ENCODE measurements around the gene CCDC78.

CCDC78 gene

DNA sequence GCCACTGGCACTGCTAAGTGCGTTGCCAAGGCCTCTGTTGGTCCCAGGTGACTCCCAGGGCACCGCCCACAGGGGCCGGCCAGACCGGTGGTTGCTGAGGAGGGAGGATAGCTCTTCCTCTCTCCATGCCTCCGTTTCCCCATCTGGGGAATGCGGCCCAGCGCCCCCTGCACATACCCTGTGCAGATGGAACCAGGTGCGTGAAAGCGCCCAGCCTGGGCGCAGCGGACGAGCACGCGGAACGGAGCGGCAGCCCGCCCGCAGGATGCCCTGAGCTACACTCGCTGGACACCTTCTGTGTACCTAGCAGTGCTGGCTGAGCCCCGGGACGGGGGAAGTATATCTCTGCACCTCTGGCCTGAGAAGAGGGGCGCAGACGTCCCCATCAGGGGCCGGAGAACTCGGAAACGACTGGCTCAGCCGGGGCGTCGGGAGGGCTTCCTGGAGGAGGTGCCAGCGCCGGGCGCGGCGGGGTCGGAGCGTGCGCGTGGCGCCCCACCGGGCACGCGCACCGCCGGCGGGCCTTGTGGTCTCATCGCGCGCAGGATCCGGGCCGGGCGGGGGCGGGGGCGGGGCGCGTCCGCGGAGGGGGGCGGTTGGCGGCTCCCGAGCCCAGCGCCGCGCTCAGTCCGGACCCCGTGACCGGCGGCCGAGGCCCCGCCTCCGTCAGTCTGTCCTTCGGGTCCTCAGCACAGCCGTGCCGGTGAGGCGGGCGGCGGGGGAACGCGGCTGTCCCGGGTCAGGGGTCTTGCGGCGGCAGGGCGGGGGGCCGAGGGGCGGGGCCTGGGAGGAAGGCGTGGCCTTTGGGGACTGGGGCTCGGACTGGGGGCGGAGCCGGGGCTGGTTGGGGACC lies at the start of gene CCDC78, which contains the start of gene HAGHL:
CCDC78 (minus strand) TSS at position 6 of the 853 bp plus-strand sequence. CDS start 76 bp downstream, outside the sequence.
HAGHL (plus strand) TSS at position 669 of the 853 bp plus-strand sequence. CDS start 404 bp downstream, outside the sequence.
- peaks cover 19% of the 10 kb centered on the region for H3K27me3 ChIP-seq (ENCODE audit: control insufficient read depth, insufficient read depth, low read length)
- peaks cover 17% of the 10 kb centered on the region for H3K36me3 ChIP-seq (ENCODE audit: control insufficient read depth, insufficient read depth, low read length)
- H3K9me3 ChIP-seq (ENCODE audit: control insufficient read depth, insufficient read depth, low read depth, low read length): no peaks in the 10 kb centered on the region
- peak within 1 kb of the TSS; percentile 71 for H3K4me3 ChIP-seq (ENCODE audit: low read depth, low read length)
- H3K9ac ChIP-seq (ENCODE audit: low read length): peak within 1 kb of the TSS; percentile 60
- peaks cover 3% of the 10 kb centered on the region; the same call in 1 of the 2 replicates for H3K4me1 ChIP-seq (ENCODE audit: control insufficient read depth, insufficient read depth, low read length)
- no peak within 1 kb of the TSS for H3K27ac ChIP-seq (ENCODE audit: low read depth, low read length)

DNA sequence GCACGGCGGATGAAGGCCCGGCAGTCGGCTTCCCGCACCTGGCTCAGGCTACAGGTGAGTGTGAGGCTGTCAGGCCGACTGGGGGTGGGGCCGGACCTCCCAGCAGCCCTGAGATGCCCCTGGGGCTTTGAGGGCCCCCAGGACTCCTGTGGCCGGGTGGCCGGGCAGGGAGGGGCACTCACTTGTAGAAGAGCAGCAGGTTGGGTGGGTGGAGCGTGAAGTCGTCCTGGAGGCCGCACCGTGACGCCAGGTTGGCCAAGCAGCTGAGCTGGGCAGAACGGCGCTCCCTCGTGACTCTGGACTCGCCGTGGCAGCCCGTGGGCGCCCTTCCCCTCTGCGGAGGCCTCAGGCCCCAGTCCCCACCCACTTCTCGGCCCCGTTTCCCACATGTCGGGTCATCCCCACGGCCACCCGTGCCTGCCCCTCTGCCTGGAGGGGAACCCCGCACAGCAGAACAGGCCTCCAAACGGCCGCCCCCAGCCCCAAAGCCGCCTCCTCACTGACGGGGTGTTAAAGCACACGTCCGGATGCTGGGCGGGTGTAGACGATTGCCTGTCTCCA lies 49.1 kb upstream of the CCDC78 start:
- Histone ChIP-seq H3K4me1 (ENCODE audit: control insufficient read depth, insufficient read depth, low read length) (no peaks in the 10 kb centered on the region), H3K9ac (ENCODE audit: low read length) (no peak overlapping the region), H3K36me3 (ENCODE audit: control insufficient read depth, insufficient read depth, low read length) (no peaks in the 10 kb centered on the region), H3K4me3 (ENCODE audit: low read depth, low read length) (no peak overlapping the region), H3K27ac (ENCODE audit: low read depth, low read length) (no peak overlapping the region), H3K9me3 (ENCODE audit: control insufficient read depth, insufficient read depth, low read depth, low read length) (no peaks in the 10 kb centered on the region), H3K27me3 (ENCODE audit: control insufficient read depth, insufficient read depth, low read length) (no peaks in the 10 kb centered on the region)

DNA sequence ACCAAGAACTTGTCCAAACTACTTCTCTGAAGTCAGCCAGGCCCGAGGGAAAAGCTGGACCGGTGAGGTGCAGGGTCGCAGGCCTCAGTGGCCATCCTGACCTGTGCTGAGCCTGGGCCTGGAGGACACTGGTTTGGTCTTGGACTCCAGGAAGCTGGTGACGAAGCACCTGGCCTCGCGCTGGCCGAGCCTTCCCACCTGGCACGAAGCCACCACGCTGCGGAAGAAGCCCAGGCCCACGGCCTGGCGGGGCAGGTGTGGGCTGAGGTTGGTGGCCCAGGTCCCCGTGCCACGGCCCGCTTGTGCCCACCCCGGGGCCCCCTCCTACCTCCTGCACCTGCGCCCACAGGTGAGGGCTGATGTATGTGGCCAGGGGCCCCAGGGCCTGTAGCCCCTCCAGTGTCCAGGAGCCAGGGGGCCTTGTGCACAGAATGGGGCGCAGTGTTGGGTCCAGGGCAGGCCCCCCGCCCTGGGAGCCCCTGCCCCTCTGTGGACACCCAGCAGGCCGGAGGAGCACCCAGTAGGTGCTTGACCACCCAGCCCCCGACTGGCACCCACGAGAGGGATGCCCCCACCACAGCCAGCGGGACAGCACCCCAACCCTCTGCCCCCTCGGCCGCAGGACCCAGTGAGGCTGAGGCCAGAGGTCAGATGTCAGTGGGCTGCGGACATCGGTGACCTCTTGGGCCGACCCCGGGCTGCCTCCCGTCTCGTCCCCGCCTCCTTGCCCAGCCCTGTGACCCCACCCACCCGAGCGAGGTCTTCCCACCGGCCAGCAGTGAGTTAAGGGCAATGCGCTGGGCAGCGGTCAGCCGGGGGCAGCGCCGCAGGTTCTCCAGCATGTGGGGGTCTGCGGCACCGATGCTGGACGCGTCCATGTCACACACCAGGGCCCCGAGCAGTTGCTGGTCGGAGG lies 48.1 kb upstream of the CCDC78 start:
- Histone ChIP-seq H3K9me3 (ENCODE audit: control insufficient read depth, insufficient read depth, low read depth, low read length) (no peaks in the 10 kb centered on the region), H3K4me3 (ENCODE audit: low read depth, low read length) (no peak overlapping the region), H3K36me3 (ENCODE audit: control insufficient read depth, insufficient read depth, low read length) (no peaks in the 10 kb centered on the region), H3K27me3 (ENCODE audit: control insufficient read depth, insufficient read depth, low read length) (no peaks in the 10 kb centered on the region), H3K4me1 (ENCODE audit: control insufficient read depth, insufficient read depth, low read length) (no peaks in the 10 kb centered on the region; the same call in 1 of the 2 replicates), H3K9ac (ENCODE audit: low read length) (no peak overlapping the region), H3K27ac (ENCODE audit: low read depth, low read length) (no peak overlapping the region)

DNA sequence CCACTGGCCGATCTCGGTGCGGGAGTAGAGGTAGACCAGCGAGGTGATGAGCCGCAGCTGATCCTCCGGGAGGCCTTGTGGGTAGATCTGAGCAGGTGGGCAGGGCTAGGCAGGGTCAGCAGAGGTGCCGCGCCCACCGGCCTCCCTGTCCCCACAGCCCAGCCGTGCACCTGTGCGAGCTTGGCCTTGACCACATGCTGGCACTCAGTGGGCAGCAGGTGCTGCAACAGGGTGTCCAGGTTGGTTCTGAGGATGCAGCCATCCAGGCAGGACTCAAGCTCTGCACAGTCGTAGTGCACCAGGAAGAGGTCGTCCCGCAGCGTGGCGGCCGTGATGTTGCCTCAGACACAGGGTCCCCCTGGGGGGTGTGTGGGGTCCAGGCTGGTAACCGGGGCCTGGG lies 46.7 kb upstream of the CCDC78 start:
- no peaks in the 10 kb centered on the region for H3K27me3 ChIP-seq (ENCODE audit: control insufficient read depth, insufficient read depth, low read length)
- H3K27ac ChIP-seq (ENCODE audit: low read depth, low read length): no peak overlapping the region
- no peaks in the 10 kb centered on the region; the same call in 1 of the 2 replicates for H3K4me1 ChIP-seq (ENCODE audit: control insufficient read depth, insufficient read depth, low read length)
- H3K9ac ChIP-seq (ENCODE audit: low read length): no peak overlapping the region
- no peak overlapping the region for H3K4me3 ChIP-seq (ENCODE audit: low read depth, low read length)
- no peaks in the 10 kb centered on the region for H3K36me3 ChIP-seq (ENCODE audit: control insufficient read depth, insufficient read depth, low read length)
- no peaks in the 10 kb centered on the region for H3K9me3 ChIP-seq (ENCODE audit: control insufficient read depth, insufficient read depth, low read depth, low read length)

DNA sequence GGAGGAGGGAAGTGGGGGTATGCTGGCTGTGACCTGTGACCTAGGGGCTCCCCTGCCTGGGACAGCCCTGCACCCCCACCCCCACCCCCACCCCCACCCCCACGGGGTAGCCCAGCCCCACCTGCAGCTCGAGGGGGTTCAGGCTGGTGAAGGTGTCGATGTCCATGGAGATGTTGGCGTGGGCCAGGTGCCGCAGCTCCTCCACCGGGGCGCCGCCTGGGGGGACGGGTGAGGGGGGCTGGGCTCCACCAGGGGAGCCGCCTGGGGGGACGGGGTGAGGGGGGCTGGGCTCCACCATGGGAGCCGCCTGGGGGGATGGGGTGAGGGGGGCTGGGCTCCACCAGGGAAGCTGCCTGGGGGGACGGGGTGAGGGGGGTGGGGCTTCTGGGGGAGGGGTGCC lies 44.2 kb upstream of the CCDC78 start:
- H3K9ac ChIP-seq (ENCODE audit: low read length): no peak overlapping the region
- H3K9me3 ChIP-seq (ENCODE audit: control insufficient read depth, insufficient read depth, low read depth, low read length): no peaks in the 10 kb centered on the region
- no peaks in the 10 kb centered on the region for H3K27me3 ChIP-seq (ENCODE audit: control insufficient read depth, insufficient read depth, low read length)
- no peak overlapping the region for H3K27ac ChIP-seq (ENCODE audit: low read depth, low read length)
- no peaks in the 10 kb centered on the region; the same call in 1 of the 2 replicates for H3K4me1 ChIP-seq (ENCODE audit: control insufficient read depth, insufficient read depth, low read length)
- H3K36me3 ChIP-seq (ENCODE audit: control insufficient read depth, insufficient read depth, low read length): no peaks in the 10 kb centered on the region
- H3K4me3 ChIP-seq (ENCODE audit: low read depth, low read length): no peak overlapping the region

DNA sequence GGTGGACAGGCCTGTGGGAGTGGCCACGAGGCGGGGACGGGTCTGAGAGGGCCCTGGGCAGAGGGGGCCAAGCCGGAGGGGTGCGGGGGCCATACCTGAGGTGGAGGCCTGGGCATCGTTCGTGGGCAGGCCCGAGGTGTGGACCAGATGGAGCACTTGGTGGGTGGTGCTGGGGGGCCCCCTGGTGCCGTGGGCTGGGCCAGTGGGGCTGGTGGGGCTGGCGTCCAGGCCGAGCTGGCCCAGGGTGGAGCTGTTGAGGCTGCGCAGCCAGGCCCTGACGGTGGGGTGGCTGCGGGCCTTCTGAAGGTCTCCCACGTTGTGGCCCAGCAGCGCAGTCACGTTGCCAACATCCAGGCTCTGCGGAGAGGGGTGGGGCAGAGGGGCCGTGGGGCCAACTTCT lies 43.7 kb upstream of the CCDC78 start:
- Histone ChIP-seq H3K4me1 (ENCODE audit: control insufficient read depth, insufficient read depth, low read length) (no peaks in the 10 kb centered on the region; the same call in 1 of the 2 replicates), H3K36me3 (ENCODE audit: control insufficient read depth, insufficient read depth, low read length) (no peaks in the 10 kb centered on the region), H3K27ac (ENCODE audit: low read depth, low read length) (no peak overlapping the region), H3K9me3 (ENCODE audit: control insufficient read depth, insufficient read depth, low read depth, low read length) (no peaks in the 10 kb centered on the region), H3K4me3 (ENCODE audit: low read depth, low read length) (no peak overlapping the region), H3K9ac (ENCODE audit: low read length) (no peak overlapping the region), H3K27me3 (ENCODE audit: control insufficient read depth, insufficient read depth, low read length) (no peaks in the 10 kb centered on the region)

DNA sequence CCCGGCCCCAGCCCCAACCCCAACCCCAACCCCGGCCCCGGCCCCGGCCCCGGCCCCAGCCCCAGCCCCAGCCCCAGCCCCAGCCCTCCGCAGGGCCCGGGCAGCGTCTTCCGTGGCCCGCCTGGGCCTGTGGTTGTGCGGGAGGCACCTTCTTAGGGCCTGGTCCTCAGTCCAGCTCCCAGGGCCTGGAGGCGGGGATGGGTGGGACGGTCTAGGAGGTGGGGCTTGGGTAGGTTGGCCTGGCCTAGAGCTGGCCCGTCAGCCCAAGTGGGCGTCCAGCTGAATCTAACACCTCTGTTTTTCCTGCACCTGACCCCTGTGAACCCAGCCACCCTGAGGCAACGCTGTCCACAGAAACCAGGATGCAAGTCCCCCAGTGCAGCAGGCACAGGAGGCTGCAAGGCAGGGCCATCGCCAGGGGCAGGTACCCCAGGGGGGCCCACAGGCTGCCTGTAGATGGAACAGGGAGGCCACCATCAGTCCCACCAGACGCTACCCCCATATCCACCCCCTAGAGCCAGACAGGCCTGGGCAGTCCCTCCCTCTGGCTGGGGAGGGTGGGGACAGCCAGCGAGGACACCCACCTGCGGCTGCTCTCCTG lies 43.0 kb upstream of the CCDC78 start:
- Histone ChIP-seq H3K9ac (ENCODE audit: low read length) (no peak overlapping the region), H3K27ac (ENCODE audit: low read depth, low read length) (no peak overlapping the region), H3K36me3 (ENCODE audit: control insufficient read depth, insufficient read depth, low read length) (no peaks in the 10 kb centered on the region), H3K27me3 (ENCODE audit: control insufficient read depth, insufficient read depth, low read length) (no peaks in the 10 kb centered on the region), H3K9me3 (ENCODE audit: control insufficient read depth, insufficient read depth, low read depth, low read length) (no peaks in the 10 kb centered on the region), H3K4me1 (ENCODE audit: control insufficient read depth, insufficient read depth, low read length) (no peaks in the 10 kb centered on the region; the same call in 1 of the 2 replicates), H3K4me3 (ENCODE audit: low read depth, low read length) (no peak overlapping the region)

DNA sequence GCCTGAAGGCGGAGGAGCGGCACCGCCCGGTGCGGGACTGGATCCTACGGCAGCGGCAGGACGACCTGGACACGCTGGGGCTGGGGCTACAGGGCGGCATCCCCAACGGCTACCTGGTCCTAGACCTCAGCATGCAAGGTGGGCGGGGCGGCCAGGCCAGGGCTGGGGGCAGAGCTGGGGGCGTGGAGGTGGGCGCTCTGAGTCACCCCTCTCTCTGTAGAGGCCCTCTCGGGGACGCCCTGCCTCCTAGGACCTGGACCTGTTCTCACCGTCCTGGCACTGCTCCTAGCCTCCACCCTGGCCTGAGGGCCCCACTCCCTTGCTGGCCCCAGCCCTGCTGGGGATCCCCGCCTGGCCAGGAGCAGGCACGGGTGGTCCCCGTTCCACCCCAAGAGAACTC lies 42.2 kb upstream of the CCDC78 start:
- Histone ChIP-seq H3K4me1 (ENCODE audit: control insufficient read depth, insufficient read depth, low read length) (no peaks in the 10 kb centered on the region; the same call in 1 of the 2 replicates), H3K27ac (ENCODE audit: low read depth, low read length) (no peak overlapping the region), H3K36me3 (ENCODE audit: control insufficient read depth, insufficient read depth, low read length) (no peaks in the 10 kb centered on the region), H3K9me3 (ENCODE audit: control insufficient read depth, insufficient read depth, low read depth, low read length) (no peaks in the 10 kb centered on the region), H3K4me3 (ENCODE audit: low read depth, low read length) (no peak overlapping the region; the same call in 1 of the 2 replicates), H3K9ac (ENCODE audit: low read length) (no peak overlapping the region), H3K27me3 (ENCODE audit: control insufficient read depth, insufficient read depth, low read length) (no peaks in the 10 kb centered on the region)

DNA sequence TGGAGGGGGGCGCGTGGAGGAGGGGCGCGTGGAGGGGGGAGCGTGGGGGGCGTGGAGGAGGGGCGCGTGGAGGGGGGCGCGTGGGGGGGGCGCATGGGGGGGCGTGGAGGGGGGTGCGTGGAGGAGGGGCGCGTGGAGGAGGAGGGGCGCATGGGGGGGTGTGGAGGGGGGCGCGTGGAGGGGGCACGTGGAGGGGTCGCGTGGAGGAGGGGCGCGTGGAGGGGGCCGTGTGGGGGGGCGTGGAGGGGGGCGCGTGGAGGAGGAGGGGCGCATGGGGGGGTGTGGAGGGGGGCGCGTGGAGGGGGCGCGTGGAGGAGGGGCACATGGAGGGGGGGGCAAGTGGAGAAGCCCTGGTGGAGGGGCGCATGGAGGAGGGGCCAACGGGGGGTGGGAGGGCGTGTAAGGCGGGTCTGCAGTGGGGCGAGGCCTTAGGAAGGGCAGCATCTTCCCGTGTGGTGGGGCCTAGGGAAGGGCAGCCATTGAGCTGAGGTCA lies 41.5 kb upstream of the CCDC78 start:
- Histone ChIP-seq H3K27ac (ENCODE audit: low read depth, low read length) (no peak overlapping the region), H3K27me3 (ENCODE audit: control insufficient read depth, insufficient read depth, low read length) (no peaks in the 10 kb centered on the region), H3K4me1 (ENCODE audit: control insufficient read depth, insufficient read depth, low read length) (no peaks in the 10 kb centered on the region; the same call in 1 of the 2 replicates)

More for the DNA sequence above, 41.5 kb upstream of the CCDC78 start:
- Histone ChIP-seq H3K9me3 (ENCODE audit: control insufficient read depth, insufficient read depth, low read depth, low read length) (no peaks in the 10 kb centered on the region), H3K4me3 (ENCODE audit: low read depth, low read length) (no peak overlapping the region), H3K9ac (ENCODE audit: low read length) (no peak overlapping the region), H3K36me3 (ENCODE audit: control insufficient read depth, insufficient read depth, low read length) (no peaks in the 10 kb centered on the region)

Data from HUES6 (cell line).